GM18517 (cell line): ENCODE measurements around the gene MAP1LC3B2.

ENCODE experiments used
- ATAC-seq: cut with Tn5 transposase; IDR thresholded peaks from one replicate; pipeline ENCODE4 v1.9.1; 2021; ENCODE audit warnings: mild to moderate bottlenecking, moderate library complexity; ENCODE audit not compliant: unreplicated experiment

MAP1LC3B2 gene

GRCh38 chr12:116591855-116592637 lies 32.9 kb downstream of the MAP1LC3B2 start:
- no peak for ATAC-seq

GRCh38 chr12:116592731-116593130 lies 33.5 kb downstream of the MAP1LC3B2 start:
- no peak for ATAC-seq

- ATAC-seq = no peak
Observed at GRCh38 chr12:116594325-116595038, 35.3 kb downstream of the MAP1LC3B2 start.

GRCh38 chr12:116595186-116595585 lies 36.0 kb downstream of the MAP1LC3B2 start:
- no peak for ATAC-seq

- no peak for ATAC-seq
Observed at GRCh38 chr12:116595672-116596071, 36.5 kb downstream of the MAP1LC3B2 start.

GRCh38 chr12:116597886-116598285 lies 38.7 kb downstream of the MAP1LC3B2 start:
- no peak for ATAC-seq

- ATAC-seq = no peak
Observed at GRCh38 chr12:116598311-116599284, 39.4 kb downstream of the MAP1LC3B2 start.

GRCh38 chr12:116599285-116600136 lies 40.3 kb downstream of the MAP1LC3B2 start:
- no peak for ATAC-seq

- ATAC-seq = no peak
Observed at GRCh38 chr12:116600959-116601918, 42.1 kb downstream of the MAP1LC3B2 start.

- no peak for ATAC-seq
Observed at GRCh38 chr12:116601933-116602810, 43.0 kb downstream of the MAP1LC3B2 start.

- no peak for ATAC-seq
Observed at GRCh38 chr12:116603546-116604177, 44.5 kb downstream of the MAP1LC3B2 start.

- ATAC-seq = no peak
Observed at GRCh38 chr12:116604178-116604895, 45.2 kb downstream of the MAP1LC3B2 start.

GRCh38 chr12:116604951-116605641 lies 45.9 kb downstream of the MAP1LC3B2 start:
- ATAC-seq = no peak

- no peak for ATAC-seq
Observed at GRCh38 chr12:116606397-116606796, 47.2 kb downstream of the MAP1LC3B2 start.

GRCh38 chr12:116607039-116607438 lies 47.9 kb downstream of the MAP1LC3B2 start:
- no peak for ATAC-seq
